Measurements from ENCODE around the gene DAAM2.

GRCh38 chr6:39938773-39939654 is 146.8 kb downstream of the DAAM2 start:
- TF ChIP-seq POLR2A (IDR thresholded peaks at IDR 0.05) (no peak), POLR2AphosphoS5 (IDR thresholded peaks at IDR 0.05) (no peak)
- TF ChIP-seq, protein P1, sequence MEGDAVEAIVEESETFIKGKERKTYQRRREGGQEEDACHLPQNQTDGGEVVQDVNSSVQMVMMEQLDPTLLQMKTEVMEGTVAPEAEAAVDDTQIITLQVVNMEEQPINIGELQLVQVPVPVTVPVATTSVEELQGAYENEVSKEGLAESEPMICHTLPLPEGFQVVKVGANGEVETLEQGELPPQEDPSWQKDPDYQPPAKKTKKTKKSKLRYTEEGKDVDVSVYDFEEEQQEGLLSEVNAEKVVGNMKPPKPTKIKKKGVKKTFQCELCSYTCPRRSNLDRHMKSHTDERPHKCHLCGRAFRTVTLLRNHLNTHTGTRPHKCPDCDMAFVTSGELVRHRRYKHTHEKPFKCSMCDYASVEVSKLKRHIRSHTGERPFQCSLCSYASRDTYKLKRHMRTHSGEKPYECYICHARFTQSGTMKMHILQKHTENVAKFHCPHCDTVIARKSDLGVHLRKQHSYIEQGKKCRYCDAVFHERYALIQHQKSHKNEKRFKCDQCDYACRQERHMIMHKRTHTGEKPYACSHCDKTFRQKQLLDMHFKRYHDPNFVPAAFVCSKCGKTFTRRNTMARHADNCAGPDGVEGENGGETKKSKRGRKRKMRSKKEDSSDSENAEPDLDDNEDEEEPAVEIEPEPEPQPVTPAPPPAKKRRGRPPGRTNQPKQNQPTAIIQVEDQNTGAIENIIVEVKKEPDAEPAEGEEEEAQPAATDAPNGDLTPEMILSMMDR (IDR thresholded peaks at IDR 0.05) = no peak

All from prostate gland (tissue), 2 donors.